Fibroblast of pulmonary artery (primary cell): Measurements from ENCODE around the gene CHCHD1.

Experiments
- DNase-seq: peaks from one replicate; pipeline ENCODE4 v3.0.0-alpha.2; 2010; ENCODE audit warnings: low read depth
- H3K4me3 ChIP-seq: replicated peaks from 2 replicates; pipeline ENCODE4 v1.5.1; 2011; ENCODE audit warnings: low read depth, mild to moderate bottlenecking, control low read depth, low read length, moderate library complexity
- CTCF ChIP-seq: IDR thresholded peaks from 2 replicates; pipeline ENCODE4 v1.5.1; 2011; ENCODE audit warnings: mild to moderate bottlenecking, control low read depth, low read length, inconsistent platforms; ENCODE audit errors: missing control alignments

The CHCHD1 gene

GRCh38 chr10:73768881-73769280 lies 13.0 kb upstream of the CHCHD1 start:
- DNase-seq = no peak
- TF ChIP-seq CTCF = no peak
- no peak overlapping the region for H3K4me3 ChIP-seq

- DNase-seq = no peak
- no peak for TF ChIP-seq CTCF
- no peak overlapping the region for H3K4me3 ChIP-seq
Measured at GRCh38 chr10:73769396-73769795, 12.5 kb upstream of the CHCHD1 start.

- DNase-seq = peak; percentile 82
- TF ChIP-seq CTCF = no peak
- peak overlapping the region; percentile 76 for H3K4me3 ChIP-seq
Measured at GRCh38 chr10:73771722-73772280, 10.0 kb upstream of the CHCHD1 start.

- TF ChIP-seq CTCF = no peak
- DNase-seq = peak; percentile 80
- peak overlapping the region; percentile 76 for H3K4me3 ChIP-seq
Measured at GRCh38 chr10:73772281-73773151, 9.3 kb upstream of the CHCHD1 start.

- no peak for TF ChIP-seq CTCF
- H3K4me3 ChIP-seq = peak overlapping the region; percentile 76
- no peak for DNase-seq
Measured at GRCh38 chr10:73773152-73773879, 8.5 kb upstream of the CHCHD1 start.

GRCh38 chr10:73774637-73775036 lies 7.2 kb upstream of the CHCHD1 start:
- peak; percentile 3 for TF ChIP-seq CTCF
- DNase-seq = peak; percentile 60
- H3K4me3 ChIP-seq = peak overlapping the region; percentile 76
